HG02759 (cell line): ENCODE data around the gene STK31.
"Not testable (repeated sequence)": the region's sequence is repeated elsewhere in the genome, so short reads cannot be mapped to it uniquely, and the experiment has no call there.

Source experiments
- ATAC-seq: cut with Tn5 transposase; IDR thresholded peaks from one replicate; pipeline ENCODE4 v1.9.1; 2021; ENCODE audit warnings: mild to moderate bottlenecking, moderate library complexity; ENCODE audit not compliant: unreplicated experiment

The STK31 gene

DNA sequence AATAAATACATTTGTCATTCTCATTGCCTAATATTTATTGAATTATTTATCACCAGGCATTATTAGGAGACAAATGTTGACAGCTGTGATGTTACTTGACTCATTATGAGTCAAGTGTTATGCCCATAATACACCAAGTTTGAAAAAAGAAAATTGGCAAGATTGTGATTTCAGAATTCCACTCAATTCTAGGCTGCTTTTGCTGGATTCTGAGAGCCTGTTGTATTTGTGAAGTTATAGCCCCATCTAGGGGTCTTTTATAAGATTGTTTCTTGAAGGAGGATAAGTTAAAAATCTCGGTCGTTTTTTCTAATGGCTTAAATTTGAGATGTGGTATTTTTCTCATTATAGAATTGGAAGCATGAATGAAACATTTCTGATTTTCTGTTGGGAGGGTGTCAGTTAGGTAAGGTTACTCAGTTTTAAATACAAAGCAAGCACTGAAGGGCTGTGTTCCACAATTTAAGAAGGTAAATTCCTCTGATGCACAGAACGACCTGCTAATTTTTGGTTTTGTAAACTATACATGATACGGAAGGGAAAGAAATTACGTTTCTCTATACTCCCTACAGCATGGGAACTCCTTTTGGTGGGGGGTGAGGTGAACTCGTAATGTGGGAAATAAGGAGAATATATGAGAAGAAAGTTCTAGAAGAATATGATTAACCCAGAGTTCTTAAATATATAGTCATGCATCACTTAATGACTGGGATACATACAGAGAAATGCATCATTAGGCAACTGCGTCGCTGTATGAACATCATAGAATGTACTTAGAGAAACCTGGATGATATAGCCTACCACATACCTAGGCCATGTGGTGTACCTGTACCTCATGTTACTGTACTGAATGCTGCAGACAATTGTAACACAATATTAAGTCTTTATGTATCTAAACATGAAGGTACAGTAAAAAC, 2.6 kb downstream of the STK31 start:
- ATAC-seq = no peak

DNA sequence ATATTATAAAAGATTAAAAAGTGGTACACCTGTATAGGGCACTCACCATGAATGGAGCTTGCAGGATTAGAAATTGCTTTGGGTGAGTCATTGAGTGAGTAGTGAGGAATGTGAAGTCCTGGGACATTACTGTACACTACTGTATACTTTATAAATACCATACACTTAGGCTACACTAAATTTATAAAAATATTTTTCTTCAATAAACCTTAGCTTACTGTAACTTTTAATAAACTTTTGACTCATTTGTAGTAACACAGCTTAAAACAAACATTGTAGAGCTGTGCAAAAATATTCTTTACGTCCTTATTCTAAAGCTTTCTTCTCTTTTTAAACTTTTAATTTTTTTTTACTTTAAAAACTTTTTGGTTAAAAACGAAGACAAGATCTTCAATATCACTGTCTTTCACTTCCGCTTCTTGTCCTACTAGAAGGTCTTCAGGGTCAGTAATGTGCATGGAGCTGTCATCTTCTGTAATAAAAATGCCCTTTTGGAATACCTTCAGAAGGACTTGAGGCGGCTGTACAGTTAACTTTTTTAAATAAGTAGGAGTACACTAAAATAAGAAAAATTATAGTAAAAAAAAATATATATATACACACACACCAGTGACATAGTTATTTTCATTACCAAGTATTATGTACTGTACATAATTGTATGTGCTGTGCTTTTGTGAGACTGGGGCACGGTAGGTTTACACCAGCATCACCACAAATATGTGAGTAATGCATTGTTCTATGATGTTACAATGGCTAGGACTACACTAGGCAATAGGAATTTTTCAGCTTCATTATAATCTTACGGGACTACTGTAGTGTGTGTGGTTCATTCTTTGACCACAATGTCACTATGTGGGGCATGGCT, 3.5 kb downstream of the STK31 start:
- no peak for ATAC-seq

DNA sequence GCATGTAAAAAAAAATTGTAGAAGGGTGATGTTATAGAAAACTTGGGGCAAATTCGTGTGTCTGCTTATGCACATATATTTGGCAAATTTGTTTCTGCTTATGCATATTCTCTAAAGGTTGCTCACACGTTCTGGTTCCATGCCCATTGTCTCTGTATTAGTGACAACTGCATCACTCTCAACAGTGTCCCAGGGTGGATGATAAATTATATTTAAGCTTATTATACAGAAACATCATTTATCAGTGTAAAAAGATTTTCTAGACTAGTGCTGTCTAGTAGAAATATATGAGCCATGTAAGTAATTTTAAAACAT, 4.1 kb downstream of the STK31 start:
- no peak for ATAC-seq

DNA sequence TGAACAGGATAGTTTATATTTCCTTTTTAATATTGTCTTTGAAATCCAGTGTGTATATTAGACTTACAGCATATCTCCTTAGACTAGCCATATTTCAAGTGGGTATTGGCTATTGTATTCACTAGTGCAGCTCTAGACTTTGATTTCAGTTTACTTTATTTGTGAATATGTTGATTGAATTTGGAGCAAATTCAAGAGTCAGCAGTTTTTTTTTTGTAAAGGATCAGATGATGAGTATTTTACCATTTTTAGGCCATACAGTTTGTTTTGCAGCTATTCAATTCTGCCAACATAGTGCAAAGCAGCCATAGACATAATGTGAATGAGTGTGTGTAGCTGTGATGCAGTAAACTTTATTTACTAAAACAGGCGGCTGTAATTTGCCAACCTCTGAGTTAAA, 4.6 kb downstream of the STK31 start:
- no peak for ATAC-seq

DNA sequence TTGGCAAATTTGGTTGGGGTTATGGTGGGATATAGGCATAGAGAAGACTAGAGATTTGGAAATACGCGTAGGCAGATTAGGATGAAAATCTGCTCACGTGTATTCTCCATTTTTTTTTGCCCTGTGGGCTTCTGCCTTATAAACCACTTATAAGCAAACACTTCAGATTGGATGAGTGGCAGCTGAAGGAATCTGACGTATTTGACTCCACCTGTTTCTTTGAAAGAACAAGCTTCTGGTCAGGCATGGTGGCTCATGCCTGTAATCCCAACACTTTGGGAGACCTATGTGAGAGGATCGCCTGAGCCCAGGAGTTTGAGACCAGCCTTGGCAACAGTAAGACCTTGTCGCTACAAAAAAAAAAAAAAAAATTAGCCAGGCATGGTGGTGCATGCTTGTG, 5.1 kb downstream of the STK31 start:
- no peak for ATAC-seq

DNA sequence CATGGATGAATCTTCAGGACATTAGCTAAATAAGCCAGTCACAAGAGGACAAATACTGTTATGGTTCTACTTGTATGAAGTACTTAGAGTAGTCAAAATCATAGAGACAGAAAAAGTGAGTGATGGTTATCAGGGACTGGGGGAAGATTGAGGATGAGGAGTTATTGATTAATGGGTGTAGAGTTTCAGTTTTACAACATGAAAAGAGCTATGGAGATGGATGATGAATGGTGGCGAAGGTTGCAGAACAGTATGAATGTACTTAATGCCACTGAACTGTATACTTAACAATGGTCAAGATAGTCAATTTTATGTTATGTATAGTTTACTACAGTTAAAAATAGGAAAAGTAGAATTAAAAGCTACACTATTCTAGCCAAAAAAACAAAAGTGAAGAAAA, 7.8 kb downstream of the STK31 start:
- no peak for ATAC-seq

DNA sequence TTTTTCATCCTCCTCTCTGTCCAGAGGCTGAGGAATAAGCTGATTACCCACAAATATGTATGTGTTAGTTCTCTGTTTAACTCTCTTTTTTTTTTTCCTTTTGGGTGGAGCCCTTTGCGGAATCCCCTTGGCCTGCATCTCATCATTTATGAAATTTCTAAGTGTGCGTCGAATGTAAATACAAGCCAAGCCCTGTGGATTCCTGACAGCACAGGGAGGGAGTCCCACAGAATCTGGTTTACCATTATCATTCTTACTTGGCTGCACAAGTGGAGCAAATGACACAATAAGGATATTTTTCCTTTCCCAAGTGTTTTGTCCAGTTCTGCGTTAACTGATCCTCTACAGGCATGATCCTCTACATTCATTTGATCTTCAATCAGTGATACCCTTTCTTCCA, 11.4 kb downstream of the STK31 start:
- no peak for ATAC-seq

DNA sequence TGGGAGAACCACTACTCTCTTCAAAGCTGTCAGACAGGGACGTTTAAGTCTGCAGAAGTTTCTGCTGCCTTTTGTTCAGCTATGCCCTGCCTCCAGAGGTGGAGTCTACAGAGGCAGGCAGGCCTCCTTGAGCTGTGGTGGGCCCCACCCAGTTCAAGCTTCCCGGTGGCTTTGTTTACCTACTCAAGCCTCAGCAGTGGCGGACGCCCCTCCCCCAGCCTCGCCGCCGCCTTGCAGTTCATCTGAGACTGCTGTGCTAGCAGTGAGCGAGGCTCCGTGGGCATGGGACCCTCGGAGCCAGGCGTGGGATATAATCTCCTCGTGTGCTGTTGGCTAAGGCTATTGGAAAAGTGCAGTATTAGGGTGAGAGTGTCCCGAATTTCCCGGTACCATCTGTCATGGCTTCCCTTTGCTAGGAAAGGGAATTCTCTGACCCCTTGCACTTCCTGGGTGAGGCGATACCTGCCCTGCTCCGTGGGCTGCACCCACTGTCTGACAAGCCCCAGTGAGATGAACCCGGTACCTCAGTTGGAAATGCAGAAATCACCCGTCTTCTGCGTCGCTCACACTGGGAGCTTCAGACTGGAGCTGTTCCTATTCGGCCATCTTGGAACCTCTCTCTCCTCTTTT, 12.7 kb downstream of the STK31 start:
- not testable (repeated sequence) for ATAC-seq

DNA sequence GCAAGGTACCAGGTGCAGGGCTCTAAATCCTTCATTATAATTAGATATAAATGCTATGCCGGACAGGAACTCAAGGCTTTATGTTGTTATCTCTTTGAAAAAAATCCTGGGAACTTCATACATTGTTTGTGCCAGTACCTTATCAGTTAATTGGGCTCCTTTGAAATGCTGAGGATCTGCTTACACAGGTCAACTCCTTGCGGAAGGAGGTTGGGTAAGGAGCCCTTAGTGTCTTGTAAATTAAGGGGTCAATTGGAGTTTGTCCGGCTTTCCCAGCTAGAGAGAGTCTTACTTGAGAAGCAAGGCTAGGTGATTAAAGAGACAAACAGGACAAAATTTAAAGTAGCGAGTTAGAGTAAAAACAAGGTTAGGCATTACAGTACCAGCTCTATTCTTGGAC, 14.1 kb downstream of the STK31 start:
- ATAC-seq = not testable (repeated sequence)

DNA sequence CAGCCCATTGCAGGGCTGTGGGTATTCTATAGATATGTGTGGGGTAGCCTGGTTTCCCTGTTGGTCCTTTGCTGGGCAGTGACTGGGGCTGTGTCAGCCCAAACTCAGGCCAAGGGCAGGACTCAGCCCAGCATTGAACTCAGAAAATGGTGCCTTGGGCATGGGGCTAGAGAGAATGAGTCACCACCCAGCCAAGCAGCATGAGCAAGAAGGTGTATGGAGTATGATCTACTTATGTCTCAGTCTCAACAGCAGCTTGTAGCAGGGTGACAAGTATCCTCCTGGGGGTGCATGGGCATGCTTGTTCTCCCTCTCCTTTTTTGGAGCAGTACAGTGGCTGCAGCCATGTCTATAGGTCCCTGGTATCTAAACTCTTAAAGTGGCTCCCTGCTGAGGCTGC, 32.0 kb downstream of the STK31 start:
- no peak for ATAC-seq

DNA sequence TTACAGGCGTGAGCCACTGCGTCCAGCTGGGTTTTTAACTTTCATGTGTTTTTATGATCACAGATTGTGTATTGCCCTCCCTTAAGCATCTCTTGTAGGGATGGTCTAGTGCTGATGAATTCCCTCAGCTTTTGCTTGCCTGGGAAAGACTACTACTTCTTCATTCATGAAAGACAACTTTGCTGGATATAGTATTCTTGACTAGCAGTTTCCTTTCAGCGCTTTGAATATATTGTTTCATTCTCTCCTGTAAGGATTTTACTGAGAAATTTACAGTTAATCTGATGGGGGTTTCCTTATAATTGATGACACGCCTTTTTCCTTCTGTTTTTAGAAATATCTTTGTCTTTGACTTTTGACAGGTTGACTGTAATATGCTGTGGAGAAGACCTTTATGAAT, 33.2 kb downstream of the STK31 start:
- ATAC-seq = no peak

DNA sequence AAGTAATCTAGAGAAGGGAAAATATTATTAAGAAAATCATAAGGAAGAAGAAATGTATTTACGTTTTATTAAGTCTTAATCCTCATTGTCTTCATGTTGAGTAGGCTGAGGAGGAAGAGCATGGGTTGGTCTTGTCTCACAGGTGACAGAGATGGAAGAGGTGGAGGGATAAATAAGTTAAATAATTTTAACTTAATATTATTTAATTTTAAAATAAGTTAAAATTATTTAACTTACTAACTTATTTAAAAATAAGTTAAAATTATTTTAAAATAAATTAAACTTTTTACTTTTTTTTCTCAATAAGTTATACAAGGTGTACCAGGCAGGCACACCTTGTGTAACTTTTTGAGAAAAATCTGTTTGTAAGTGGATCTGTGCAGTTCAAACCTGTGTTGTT, 36.6 kb downstream of the STK31 start:
- no peak for ATAC-seq

DNA sequence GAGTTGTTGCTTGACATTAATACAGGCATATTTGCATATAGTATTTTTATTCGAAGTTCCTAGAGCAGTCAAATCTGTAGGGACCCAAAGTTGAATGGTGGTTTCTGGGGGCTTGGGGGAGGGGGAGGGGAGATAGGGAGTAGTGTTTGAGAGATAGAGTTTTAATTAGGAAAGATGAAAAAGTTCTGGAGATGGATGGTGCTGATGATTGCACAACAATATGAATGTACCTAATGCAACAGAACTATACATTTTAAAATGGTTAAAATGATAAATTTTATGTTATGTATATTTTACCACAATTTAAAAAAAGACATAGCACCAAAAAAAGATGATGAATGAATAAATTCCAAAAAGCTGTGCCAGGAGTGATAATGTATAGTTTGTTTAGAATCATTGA, 41.8 kb downstream of the STK31 start:
- ATAC-seq = no peak

DNA sequence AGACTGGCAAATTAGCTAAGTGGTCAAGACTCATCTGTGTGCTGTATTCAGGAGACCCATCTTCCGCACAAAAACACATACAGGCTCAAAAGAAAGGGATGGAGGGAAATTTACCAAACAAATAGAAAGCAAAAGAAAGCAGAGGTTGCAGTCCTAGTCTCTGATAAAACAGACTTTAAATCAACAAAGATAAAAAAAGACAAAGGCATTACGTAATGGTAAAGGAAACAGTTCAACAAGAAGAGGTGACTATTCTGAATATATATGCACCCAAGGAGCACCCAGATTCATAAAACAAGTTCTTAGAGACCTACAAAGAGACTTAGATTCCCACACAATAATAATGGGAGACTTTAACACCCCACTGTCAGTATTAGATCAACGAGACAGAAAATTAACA, 48.8 kb downstream of the STK31 start:
- not testable (repeated sequence) for ATAC-seq

DNA sequence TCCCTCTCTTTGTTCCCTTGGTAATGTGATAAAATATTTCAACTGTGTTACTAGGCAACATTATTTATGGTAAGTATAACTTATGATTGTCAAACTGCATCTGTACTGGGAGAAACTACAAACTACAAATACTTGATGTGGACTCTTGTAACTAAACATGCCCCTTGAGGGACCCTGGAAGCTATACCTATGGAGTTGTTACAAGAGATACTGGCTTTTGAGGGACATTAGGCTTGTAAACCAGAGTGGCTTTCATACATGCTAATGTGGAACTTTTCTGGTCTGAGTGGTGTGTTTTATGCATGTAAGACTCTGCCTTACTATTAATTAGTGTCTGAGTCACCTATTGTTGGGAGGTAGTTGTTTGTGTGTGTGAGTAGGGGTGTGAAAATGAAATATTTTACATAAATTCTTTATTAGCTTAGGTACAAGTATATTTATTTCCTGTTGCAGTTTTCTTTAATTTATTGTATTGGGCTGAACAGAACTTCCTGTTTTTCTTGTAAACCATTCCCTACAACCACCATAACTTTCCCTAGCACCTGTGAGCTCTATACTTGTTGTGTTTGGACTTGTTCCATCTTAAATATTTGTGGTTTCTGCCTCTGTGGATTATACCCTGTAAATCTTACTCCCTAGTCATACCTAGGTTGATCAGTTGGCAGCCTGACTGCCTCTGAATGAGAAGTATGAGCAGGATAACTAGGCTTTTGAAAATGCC, 49.8 kb downstream of the STK31 start:
- no peak for ATAC-seq

DNA sequence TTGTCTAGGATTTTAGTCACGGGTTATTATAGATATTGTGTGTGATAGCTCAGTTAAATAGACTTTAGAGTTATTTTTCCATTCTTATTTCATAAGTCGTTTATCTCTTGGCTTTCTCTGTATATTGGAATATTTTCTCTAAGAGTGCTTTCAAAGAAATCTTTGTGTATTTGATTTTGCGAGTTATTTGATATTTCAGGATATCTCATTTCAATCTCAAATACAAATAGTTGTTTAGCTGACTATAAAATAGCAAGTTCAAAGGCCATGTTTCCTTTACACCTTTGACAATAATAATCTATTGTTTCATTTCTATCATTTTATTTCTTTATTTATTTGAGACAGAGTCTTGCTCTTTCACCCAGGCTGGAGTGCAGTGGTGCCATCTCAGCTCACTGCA, 55.9 kb downstream of the STK31 start:
- ATAC-seq = no peak

DNA sequence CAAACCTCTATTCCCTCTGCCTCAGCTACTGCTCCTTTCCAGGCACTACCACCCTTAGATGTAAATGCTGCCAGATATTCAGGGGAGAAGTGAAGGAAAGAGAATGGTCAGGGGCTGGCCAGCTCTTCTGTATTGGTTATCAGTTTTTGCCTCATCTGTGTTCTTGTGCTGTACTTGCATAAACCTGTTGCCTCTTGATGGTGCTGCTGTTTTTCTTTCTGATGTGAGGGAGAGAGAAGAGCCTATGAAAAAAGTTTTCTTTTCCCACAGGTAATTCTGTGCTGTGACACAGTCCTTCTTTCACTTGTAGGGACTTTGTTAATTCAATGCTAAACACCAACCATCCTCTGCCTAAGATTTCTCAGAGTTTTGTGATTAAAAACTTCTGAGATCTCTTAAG, 57.5 kb downstream of the STK31 start:
- ATAC-seq = no peak

DNA sequence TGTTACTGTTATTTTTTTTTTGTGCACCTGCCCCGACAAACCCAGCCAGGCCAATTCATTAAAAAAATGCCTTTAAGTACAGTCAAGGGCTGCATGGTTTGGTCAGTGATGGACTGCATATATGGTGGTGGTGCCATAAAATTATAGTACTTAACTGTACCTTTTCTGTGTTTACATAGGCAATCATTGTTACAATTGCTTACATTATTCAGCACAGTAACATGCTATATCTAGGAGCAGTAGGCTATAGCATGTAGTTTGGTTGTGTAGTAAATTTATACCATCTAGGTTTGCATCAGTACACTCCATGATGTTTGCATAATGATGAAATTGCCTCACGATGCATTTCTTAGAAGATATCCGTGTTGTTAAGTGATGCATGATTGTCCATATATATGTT, 58.0 kb downstream of the STK31 start:
- ATAC-seq = no peak

DNA sequence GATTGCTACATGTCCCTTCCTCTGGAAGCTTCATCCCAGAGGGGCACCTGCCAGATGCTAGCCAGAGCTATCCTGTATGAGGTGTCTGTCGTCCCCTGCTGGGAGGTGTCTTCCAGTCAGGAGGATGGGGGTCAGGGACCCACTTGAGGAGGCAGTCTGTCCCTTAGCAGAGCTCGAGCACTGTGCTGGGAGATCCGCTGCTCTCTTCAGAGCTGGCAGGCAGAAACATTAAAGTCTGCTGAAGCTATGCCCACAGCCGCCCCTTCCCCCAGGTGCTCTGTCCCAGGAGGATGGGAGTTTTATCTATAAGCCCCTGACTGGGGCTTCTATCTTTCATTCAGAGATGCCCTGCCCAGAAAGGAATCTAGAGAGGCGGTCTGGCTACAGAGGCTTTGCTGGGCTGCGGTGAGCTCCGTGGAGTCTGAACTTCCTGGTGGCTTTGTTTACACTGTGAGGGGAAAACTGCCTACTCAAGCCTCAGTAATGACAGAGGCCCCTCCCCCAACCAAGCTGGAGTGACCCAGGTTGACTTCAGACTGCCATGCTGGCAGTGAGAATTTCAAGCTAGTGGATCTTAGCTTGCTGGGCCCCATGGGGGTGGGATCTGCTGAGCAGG, 69.3 kb downstream of the STK31 start:
- not testable (repeated sequence) for ATAC-seq

DNA sequence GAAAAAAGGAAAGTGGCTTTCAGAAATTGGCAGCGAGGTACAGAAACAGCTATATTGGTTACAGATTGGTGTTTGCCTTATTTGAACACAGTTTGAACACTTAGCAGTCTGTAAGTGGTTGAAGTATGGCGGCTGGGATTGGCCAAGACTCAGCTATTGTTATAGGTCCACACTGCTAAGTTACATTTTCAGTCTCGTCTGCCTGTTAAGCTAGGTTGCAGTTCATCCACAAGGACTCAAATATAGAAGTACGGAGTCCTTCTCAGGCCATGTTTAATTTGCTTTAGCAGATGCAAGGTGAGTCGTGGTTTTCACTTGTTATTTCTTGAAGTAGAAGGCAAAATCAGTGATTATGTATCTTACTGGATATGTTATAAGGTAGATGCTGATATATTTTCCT, 73.1 kb downstream of the STK31 start:
- no peak for ATAC-seq

DNA sequence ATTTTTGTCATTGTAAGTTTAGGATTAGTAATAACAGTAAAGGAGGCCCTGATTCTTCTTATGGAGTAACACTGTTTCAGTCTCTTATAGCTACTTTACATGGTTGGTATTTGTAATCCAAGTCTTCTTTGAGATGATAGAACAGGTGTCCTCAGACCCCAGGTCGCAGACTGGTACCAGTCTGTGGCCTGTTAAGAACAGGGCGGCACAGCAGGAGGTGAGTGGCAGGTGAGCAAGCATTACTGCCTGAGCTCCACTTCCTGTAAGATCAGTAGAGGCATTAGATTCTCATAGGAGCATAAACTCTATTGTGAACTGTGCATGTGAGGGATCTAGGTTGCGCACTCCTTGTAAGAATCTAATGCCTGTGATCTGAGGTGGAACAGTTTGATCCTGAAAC, 77.3 kb downstream of the STK31 start:
- ATAC-seq = no peak
